ENCODE data around the gene TRANK1. TPM values are rescaled to one million over a fixed set of nuclear protein-coding genes. Genes with fewer than 3 reads are reported as not detected.

The TRANK1 gene
- total and polyA plus RNA-seq, 2 of the 4 experiments (the other 2 are of a cell fraction) = 7.9 to 12.7 TPM

DNA sequence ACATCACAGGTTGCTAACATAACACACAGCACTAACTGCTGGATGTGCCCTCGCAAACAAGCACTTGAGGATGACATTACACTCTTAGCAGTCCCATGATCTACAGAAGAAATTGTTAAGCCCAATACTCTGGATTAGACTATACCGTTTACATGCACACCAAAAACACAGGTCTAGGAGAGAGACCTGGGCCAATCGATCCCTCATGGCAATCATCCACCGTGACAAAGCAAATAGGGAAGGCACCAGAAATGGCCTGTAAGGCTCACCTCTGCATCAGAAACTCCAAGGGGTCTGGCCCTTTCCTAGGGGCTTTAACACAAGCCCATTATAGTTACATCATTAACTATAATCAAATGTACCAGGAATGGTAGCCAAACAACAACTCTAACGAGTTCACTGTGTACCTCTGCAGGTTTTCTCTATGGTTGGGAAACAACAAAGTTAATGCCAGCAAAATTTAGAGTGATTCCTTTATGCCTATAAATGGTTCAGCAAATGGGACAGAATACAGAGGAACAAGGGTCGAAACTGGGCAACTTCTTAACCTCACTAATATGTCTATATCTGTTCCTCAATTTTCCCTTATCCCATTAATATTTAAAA lies 18.5 kb downstream of the TRANK1 start:
- dilution Hi-C loops (cut with HindIII; ENCODE audit: low sequenced_read_pairs, unreplicated experiment) = no loop called here

More for the DNA sequence above, 18.5 kb downstream of the TRANK1 start:
- H2AK9ac ChIP-seq (replicated peaks; ENCODE audit: low read depth, low read length, poor library complexity) = no peak overlapping the region
- no peaks in the 10 kb centered on the region for H4K20me1 ChIP-seq (ENCODE audit: insufficient read depth, low read length)
- CTCF ChIA-PET = no interaction called here
- H2BK120ac ChIP-seq (ENCODE audit: low read depth, low read length) = no peak overlapping the region
- H4K8ac ChIP-seq (ENCODE audit: low read depth in 2 of 2, low read length in 2 of 2) = no peak overlapping the region
- 0 out of 2 replicates have a peak, but pooled peaks cover 1% of the 10 kb centered on the region for H3K9me3 ChIP-seq (ENCODE audit: control insufficient read depth, insufficient read depth, low read length)
- H3K18ac ChIP-seq (ENCODE audit: low read depth, low read length) = no peak overlapping the region
- H3K79me1 ChIP-seq (ENCODE audit: low read depth in 1 of 2, low read length in 2 of 2) = 0 out of 4 replicates have a peak, but pooled peaks cover 0 to 3% of the 10 kb centered on the region in 2 experiments
- H3K27me3 ChIP-seq (ENCODE audit: control insufficient read depth, insufficient read depth, low read length) = no peaks in the 10 kb centered on the region
- no peak overlapping the region for H3K4me3 ChIP-seq (ENCODE audit: insufficient read depth, low read depth, low read length)
- no peak overlapping the region for H4K91ac ChIP-seq (ENCODE audit: insufficient read depth, low read depth, low read length)
- no TSS peak for BruUV-seq (replicated peaks)
- H2BK5ac ChIP-seq (ENCODE audit: low read depth, low read length, poor library complexity, severe bottlenecking) = no peak overlapping the region
- POLR2A ChIA-PET (ENCODE audit: unreplicated experiment) = no interaction called here
- in situ Hi-C loops (cut with MboI; ENCODE audit: low sequenced_read_pairs) (no loop called here), intact Hi-C loops (cut with micrococcal nuclease) (no loop called here)
- WGBS, 2 experiments (ENCODE audit: extremely low coverage in 2 of 2, insufficient read length in 1 of 2) = 93% methylated on average over 2 of the region's 6 CpGs; no CpG with 5 or more reads in 1 of the 2 experiments
- peaks cover 3% of the 10 kb centered on the region for H3K9me1 ChIP-seq (ENCODE audit: insufficient read depth, low read length)
- no peak overlapping the region for H3K14ac ChIP-seq (replicated peaks; ENCODE audit: low read depth, low read length)
- ATAC-seq (ENCODE audit: low read depth) (no peak), DNase-seq (no peak)
- H2AK5ac ChIP-seq (ENCODE audit: low read depth, low read length) = no peak overlapping the region; the same call in 1 of the 2 replicates
- H3K4me2 ChIP-seq (ENCODE audit: low read depth, low read length) = no peak overlapping the region
- no peak overlapping the region for H2BK20ac ChIP-seq (ENCODE audit: low read depth, low read length)
- H3K23ac ChIP-seq (ENCODE audit: low read depth, low read length) = no peak overlapping the region
- no peak overlapping the region for H3K27ac ChIP-seq (ENCODE audit: insufficient read depth, low read length)
- TF ChIP-seq RCOR1 (IDR thresholded peaks at IDR 0.05; ENCODE audit: insufficient replicate concordance, low read length) = no peak
- no peak for TF ChIP-seq NFE2L2 (IDR thresholded peaks at IDR 0.05; ENCODE audit: low read depth, low read length)
- no peak for TF ChIP-seq SMC3 (IDR thresholded peaks at IDR 0.05; ENCODE audit: low read depth, low read length)
- TF ChIP-seq CEBPB (IDR thresholded peaks at IDR 0.05; ENCODE audit: low read depth, low read length) = no peak
- TF ChIP-seq RFX5 (IDR thresholded peaks at IDR 0.05; ENCODE audit: low read depth, low read length) = no peak
- no peak for TF ChIP-seq MXI1 (IDR thresholded peaks at IDR 0.05; ENCODE audit: borderline replicate concordance, low read depth, low read length)
- TF ChIP-seq RAD21 (IDR thresholded peaks at IDR 0.05; ENCODE audit: low read length) = no peak
- no peak for TF ChIP-seq POLR2A (IDR thresholded peaks at IDR 0.05; ENCODE audit: low read depth, low read length)
- TF ChIP-seq, protein P1, sequence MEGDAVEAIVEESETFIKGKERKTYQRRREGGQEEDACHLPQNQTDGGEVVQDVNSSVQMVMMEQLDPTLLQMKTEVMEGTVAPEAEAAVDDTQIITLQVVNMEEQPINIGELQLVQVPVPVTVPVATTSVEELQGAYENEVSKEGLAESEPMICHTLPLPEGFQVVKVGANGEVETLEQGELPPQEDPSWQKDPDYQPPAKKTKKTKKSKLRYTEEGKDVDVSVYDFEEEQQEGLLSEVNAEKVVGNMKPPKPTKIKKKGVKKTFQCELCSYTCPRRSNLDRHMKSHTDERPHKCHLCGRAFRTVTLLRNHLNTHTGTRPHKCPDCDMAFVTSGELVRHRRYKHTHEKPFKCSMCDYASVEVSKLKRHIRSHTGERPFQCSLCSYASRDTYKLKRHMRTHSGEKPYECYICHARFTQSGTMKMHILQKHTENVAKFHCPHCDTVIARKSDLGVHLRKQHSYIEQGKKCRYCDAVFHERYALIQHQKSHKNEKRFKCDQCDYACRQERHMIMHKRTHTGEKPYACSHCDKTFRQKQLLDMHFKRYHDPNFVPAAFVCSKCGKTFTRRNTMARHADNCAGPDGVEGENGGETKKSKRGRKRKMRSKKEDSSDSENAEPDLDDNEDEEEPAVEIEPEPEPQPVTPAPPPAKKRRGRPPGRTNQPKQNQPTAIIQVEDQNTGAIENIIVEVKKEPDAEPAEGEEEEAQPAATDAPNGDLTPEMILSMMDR (conservative IDR thresholded peaks at IDR 0.05; ENCODE audit: low read depth, low read length) = no peak
- no peak for TF ChIP-seq MAFK (IDR thresholded peaks at IDR 0.05; ENCODE audit: low read depth, low read length)
- no peaks in the 10 kb centered on the region for H3K36me3 ChIP-seq (ENCODE audit: control insufficient read depth, insufficient read depth, low read length)
- H3K9ac ChIP-seq (ENCODE audit: low read depth, low read length) = no peak overlapping the region
- peaks cover 2% of the 10 kb centered on the region; the same call in 1 of the 2 replicates for H3K4me1 ChIP-seq (ENCODE audit: control insufficient read depth, insufficient read depth, low read length)
- no peak overlapping the region for H3K56ac ChIP-seq (ENCODE audit: extremely low read depth, insufficient read depth, low read length)
- no peak overlapping the region for H4K5ac ChIP-seq (ENCODE audit: low read depth, low read length)
- H2BK15ac ChIP-seq (ENCODE audit: low read depth, low read length) = no peak overlapping the region
- H2AFZ ChIP-seq (replicated peaks; ENCODE audit: low read length, poor library complexity) = no peak overlapping the region
- H3K4ac ChIP-seq (ENCODE audit: low read depth, low read length) = no peak overlapping the region

Measured in IMR-90 (cell line).